IPS DF 6.9 (cell line): ENCODE data around the gene IL20.
"Not testable (repeated sequence)": the region's sequence is repeated elsewhere in the genome, so short reads cannot be mapped to it uniquely, and the experiment has no call there.

Experiments used
- DNase-seq: peaks from one replicate; pipeline ENCODE4 v3.0.0-alpha.2; 2013; ENCODE audit warnings: low read depth, low spot score
- H3K27ac ChIP-seq: one replicate; pipeline ENCODE4 v1.5.1; 2013; ENCODE audit warnings: low read length, control low read depth
- H3K27me3 ChIP-seq: 2 replicates; pipeline ENCODE4 v1.6.1; 2013; ENCODE audit warnings: mild to moderate bottlenecking, low read length; ENCODE audit not compliant: control insufficient read depth, insufficient read depth
- H3K36me3 ChIP-seq: 2 replicates; pipeline ENCODE4 v1.6.1; 2013; ENCODE audit warnings: low read length; ENCODE audit not compliant: control insufficient read depth, insufficient read depth
- H3K4me1 ChIP-seq: 2 replicates; pipeline ENCODE4 v1.6.1; 2013; ENCODE audit warnings: low read length; ENCODE audit not compliant: control insufficient read depth, insufficient read depth
- H3K4me3 ChIP-seq: 2 replicates; pipeline ENCODE4 v1.5.1; 2013; ENCODE audit warnings: mild to moderate bottlenecking, low read length
- H3K9me3 ChIP-seq: 2 replicates; pipeline ENCODE4 v1.6.1; 2013; ENCODE audit warnings: low read length, inconsistent platforms; ENCODE audit not compliant: control insufficient read depth, insufficient read depth
- WGBS: extraction: QIAGEN DNeasy Blood & Tissue Kit; methylation state at CpG from one replicate; pipeline ENCODE4 v1.1.7; 2013; ENCODE audit warnings: mixed read lengths, missing lambda C conversion rate; ENCODE audit not compliant: insufficient read length, insufficient coverage; 5-methylcytosine and 5-hydroxymethylcytosine counted together

IL20 gene

GRCh38 chr1:206841609-206842323, 23.7 kb upstream of the IL20 start:
- Histone ChIP-seq H3K27ac (no peak overlapping the region), H3K4me3 (no peak overlapping the region), H3K36me3 (no peaks in the 10 kb centered on the region), H3K4me1 (no peaks in the 10 kb centered on the region), H3K27me3 (no peaks in the 10 kb centered on the region), H3K9me3 (no peaks in the 10 kb centered on the region)
- DNase-seq: no peak
- WGBS: no CpG with 5 or more reads among the region's 7 CpGs

GRCh38 chr1:206842854-206843253, 22.6 kb upstream of the IL20 start:
- no peak for DNase-seq
- Histone ChIP-seq H3K4me3 (no peak overlapping the region), H3K9me3 (no peaks in the 10 kb centered on the region), H3K36me3 (no peaks in the 10 kb centered on the region), H3K27me3 (no peaks in the 10 kb centered on the region), H3K27ac (no peak overlapping the region), H3K4me1 (no peaks in the 10 kb centered on the region)

GRCh38 chr1:206843626-206844025, 21.8 kb upstream of the IL20 start:
- H3K36me3 ChIP-seq: no peaks in the 10 kb centered on the region
- WGBS: no CpG with 5 or more reads among the region's 4 CpGs
- H3K27me3 ChIP-seq: no peaks in the 10 kb centered on the region
- H3K4me3 ChIP-seq: no peak overlapping the region
- H3K27ac ChIP-seq: no peak overlapping the region
- no peaks in the 10 kb centered on the region for H3K9me3 ChIP-seq
- no peak for DNase-seq
- H3K4me1 ChIP-seq: no peaks in the 10 kb centered on the region

GRCh38 chr1:206846487-206846886, 18.9 kb upstream of the IL20 start:
- Histone ChIP-seq H3K4me3 (no peak overlapping the region), H3K36me3 (no peaks in the 10 kb centered on the region), H3K27me3 (no peaks in the 10 kb centered on the region), H3K4me1 (no peaks in the 10 kb centered on the region), H3K27ac (no peak overlapping the region), H3K9me3 (no peaks in the 10 kb centered on the region)
- DNase-seq: no peak

- H3K36me3 ChIP-seq: no peaks in the 10 kb centered on the region
- no peaks in the 10 kb centered on the region for H3K27me3 ChIP-seq
- no CpG with 5 or more reads among the region's 3 CpGs for WGBS
- no peak overlapping the region for H3K4me3 ChIP-seq
- DNase-seq: no peak
- H3K27ac ChIP-seq: no peak overlapping the region
- H3K4me1 ChIP-seq: no peaks in the 10 kb centered on the region
- H3K9me3 ChIP-seq: no peaks in the 10 kb centered on the region
Measured at GRCh38 chr1:206847337-206847834, 18.0 kb upstream of the IL20 start.

- Histone ChIP-seq H3K4me3 (no peak overlapping the region), H3K27ac (no peak overlapping the region), H3K9me3 (no peaks in the 10 kb centered on the region), H3K36me3 (no peaks in the 10 kb centered on the region), H3K27me3 (no peaks in the 10 kb centered on the region), H3K4me1 (no peaks in the 10 kb centered on the region)
- no peak for DNase-seq
- no CpG with 5 or more reads among the region's 1 CpG for WGBS
Measured at GRCh38 chr1:206847946-206848345, 17.5 kb upstream of the IL20 start.

- Histone ChIP-seq H3K4me3 (no peak overlapping the region), H3K27me3 (no peaks in the 10 kb centered on the region), H3K36me3 (no peaks in the 10 kb centered on the region), H3K9me3 (no peaks in the 10 kb centered on the region), H3K4me1 (no peaks in the 10 kb centered on the region), H3K27ac (no peak overlapping the region)
- no peak for DNase-seq
- no CpG with 5 or more reads among the region's 2 CpGs for WGBS
Measured at GRCh38 chr1:206850401-206850800, 15.0 kb upstream of the IL20 start.

GRCh38 chr1:206851341-206852010, 13.9 kb upstream of the IL20 start:
- Histone ChIP-seq H3K36me3 (no peaks in the 10 kb centered on the region), H3K27ac (no peak overlapping the region), H3K9me3 (no peaks in the 10 kb centered on the region), H3K4me1 (no peaks in the 10 kb centered on the region), H3K27me3 (no peaks in the 10 kb centered on the region), H3K4me3 (no peak overlapping the region)
- no CpG with 5 or more reads among the region's 5 CpGs for WGBS
- no peak for DNase-seq

- H3K4me1 ChIP-seq, H3K27me3 ChIP-seq, H3K27ac ChIP-seq, H3K4me3 ChIP-seq, H3K36me3 ChIP-seq, H3K9me3 ChIP-seq, DNase-seq: not testable (repeated sequence)
- no CpG with 5 or more reads among the region's 2 CpGs for WGBS
Measured at GRCh38 chr1:206852662-206853061, 12.8 kb upstream of the IL20 start.

GRCh38 chr1:206853696-206854095, 11.7 kb upstream of the IL20 start:
- DNase-seq, H3K27me3 ChIP-seq, H3K27ac ChIP-seq, H3K4me3 ChIP-seq, H3K9me3 ChIP-seq, H3K4me1 ChIP-seq, H3K36me3 ChIP-seq: not testable (repeated sequence)
